GM18508 (cell line): ENCODE measurements around the gene TMEM87A.

Source experiments
- ATAC-seq: cut with Tn5 transposase; IDR thresholded peaks from one replicate; pipeline ENCODE4 v1.9.1; 2021; ENCODE audit warnings: moderate number of reproducible peaks; ENCODE audit not compliant: insufficient read depth, unreplicated experiment

Gene TMEM87A

DNA sequence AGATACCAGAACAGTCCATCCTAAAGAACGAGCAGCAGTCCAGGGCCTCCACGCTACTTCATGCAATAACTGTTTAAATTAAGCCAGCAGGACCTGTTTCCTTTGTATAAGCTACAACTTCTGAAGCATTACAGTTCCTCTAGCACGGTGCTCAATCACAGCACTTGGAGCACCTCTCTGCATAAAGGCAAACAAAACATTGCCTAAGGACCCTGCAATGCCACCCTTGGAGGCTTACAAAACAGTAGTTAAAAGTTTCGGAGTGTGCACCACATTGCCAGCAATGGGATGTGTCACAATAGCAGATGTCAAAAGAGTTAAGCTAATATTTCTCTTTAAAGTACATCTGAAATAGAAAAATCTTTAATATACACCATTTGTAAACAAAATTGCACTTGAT is 62.5 kb downstream of the TMEM87A start:
- no peak for ATAC-seq

GRCh38 chr15:42207674-42208579 is 65.3 kb downstream of the TMEM87A start, which contains the start of gene VPS39:
TSS of gene VPS39 (minus strand) at chr15:42208304. CDS start at chr15:42208153, 151 bp downstream.
- no peak for ATAC-seq

GRCh38 chr15:42206406-42206805 is 66.8 kb downstream of the TMEM87A start:
- ATAC-seq = no peak

GRCh38 chr15:42203891-42204290 is 69.3 kb downstream of the TMEM87A start:
- ATAC-seq = no peak

- no peak for ATAC-seq
Observed at GRCh38 chr15:42202653-42203052, 70.6 kb downstream of the TMEM87A start.

- ATAC-seq = no peak
Observed at GRCh38 chr15:42201801-42202200, 71.4 kb downstream of the TMEM87A start.

DNA sequence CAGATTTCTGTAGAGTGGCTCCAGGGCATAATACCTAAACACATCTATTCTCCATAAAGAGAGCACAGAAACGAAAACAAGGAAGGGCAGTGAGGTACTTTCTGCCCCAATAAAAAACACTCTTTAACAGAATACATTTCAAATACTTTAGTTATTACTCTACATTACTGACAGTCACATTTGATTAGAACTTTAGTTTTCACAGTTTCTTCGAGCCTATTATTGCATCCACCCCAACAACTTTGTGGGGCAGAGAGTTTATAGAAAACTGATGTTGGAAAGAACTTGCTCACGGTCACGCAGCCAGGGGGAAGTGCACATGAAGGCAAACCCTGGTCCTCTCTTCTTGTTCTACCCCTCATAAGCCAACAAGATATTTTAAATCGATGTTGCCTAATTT is 74.1 kb downstream of the TMEM87A start:
- ATAC-seq = no peak

DNA sequence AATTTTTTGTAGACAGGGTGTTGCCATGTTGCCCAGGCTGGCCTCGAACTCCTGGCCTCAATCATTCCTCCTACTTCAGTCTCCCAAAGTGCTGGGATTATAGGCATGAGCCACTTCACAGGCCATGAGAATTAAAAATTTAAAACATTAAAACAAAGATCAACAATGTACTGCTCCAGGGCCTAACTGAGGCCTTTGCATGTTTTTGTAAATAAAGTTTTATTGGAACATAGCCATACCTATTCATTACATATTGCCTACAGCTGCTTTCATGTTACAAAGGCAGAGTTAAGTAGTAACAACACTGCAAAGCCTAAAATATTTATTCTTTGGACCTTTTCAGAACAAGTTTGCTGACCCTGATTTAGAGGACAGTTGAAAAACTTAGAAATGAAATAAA is 74.7 kb downstream of the TMEM87A start:
- no peak for ATAC-seq

DNA sequence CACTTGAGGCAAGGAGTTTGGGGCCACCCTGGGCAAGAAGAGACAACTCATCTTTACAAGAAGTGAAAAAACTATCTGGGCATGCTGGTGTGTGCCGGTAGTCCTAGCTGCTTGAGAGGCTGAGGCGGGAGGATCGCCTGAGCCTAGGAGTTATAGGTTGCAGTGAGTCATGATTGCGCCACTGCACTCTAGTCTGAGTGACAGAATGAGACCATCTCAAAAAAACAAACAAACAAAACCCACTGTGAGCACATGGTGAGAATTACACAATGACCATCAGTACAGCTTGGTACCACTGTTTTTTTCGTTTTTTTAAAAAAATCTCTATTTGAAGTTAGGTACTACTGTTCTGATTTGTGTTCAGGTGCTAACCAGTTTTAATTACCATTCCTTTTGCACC is 78.7 kb downstream of the TMEM87A start:
- ATAC-seq = no peak

GRCh38 chr15:42193383-42193782 is 79.8 kb downstream of the TMEM87A start:
- no peak for ATAC-seq

DNA sequence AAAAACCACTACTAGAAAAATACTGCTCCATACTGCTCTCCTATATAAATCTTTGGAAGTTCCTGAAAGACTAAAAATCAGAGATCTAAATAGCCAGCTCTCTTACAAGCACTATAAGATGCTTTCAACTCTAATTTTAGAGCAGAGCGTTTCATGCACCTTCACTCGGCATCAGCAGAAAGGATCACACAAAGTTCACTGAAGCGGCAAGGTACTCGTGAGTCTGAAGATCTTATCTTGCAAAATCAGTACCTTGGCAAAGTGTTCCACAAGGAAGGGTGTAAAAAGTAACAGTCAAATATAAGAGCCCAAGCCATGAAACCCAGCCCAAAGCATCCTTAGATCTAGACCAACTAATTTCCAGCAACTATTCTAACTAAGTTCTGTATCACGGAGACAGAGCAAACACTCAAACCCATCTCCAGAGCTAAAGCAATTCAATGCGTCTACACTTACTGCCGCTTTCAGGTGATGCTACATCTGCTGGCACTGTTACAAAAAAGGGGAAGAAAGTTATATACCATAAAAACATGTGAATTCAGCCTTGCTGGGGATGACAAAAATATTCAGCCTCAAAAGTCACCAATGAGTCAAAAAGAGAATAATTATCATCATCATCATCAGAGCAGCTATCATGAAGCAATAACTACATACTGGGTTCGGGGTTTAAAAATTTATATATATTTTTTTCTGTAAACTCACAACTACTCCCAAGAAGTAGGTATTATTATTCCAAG is 81.5 kb downstream of the TMEM87A start:
- ATAC-seq = no peak

DNA sequence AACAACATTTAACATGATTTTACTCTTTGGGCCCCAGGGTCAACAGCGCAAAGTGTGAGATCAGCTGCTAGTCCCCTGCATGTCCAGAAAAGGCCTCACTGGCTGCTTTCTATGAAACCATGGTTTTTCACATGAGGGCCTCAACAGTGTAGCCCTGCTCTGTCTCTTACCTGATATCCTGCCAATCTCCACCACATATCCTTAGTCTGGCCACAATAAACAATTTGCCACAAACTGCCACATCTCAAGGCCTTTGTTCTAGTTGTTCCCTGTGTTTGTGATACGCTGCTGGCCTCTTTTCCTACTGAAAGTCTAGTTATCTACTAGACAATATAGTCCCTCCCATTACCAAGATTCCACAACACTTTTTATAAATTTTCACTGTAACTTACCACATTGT is 82.9 kb downstream of the TMEM87A start:
- no peak for ATAC-seq

DNA sequence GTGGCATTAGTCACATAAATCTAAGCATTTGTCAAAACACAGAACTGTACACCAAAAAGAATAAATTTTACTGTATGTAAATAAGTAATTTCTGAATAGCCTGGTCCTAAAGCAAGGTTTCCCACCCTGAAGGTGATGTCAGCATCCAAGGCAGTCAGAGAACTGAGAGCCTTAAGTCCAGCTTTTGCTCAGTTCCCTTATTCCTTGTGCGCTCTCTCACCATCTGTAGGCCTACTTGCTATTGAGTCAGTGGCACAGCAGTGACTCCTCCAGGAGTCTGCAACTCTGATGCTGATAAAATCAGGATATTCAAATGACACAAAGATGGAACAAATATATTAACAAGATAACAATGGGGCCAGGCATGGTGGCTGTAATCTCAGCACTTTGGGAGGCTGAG is 87.4 kb downstream of the TMEM87A start:
- no peak for ATAC-seq

DNA sequence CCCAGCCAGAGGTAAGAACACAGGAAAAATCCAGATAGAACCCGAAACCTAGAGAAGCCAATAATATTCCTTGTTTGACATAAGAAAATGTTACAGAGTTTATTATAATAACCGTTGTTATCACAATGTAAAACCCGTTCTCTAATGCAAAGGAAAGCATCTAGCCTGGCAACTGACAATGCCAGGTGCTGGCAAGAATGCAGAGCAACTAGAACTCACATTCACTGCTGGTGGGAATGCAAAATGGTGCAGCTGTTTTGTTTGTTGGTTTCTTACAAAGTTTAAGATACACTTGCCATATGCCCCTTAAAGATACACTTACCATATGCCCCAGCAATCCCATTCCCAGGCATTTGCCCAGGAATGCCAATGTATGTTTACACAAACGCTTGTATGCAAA is 88.5 kb downstream of the TMEM87A start:
- no peak for ATAC-seq

GRCh38 chr15:42184296-42184695 is 88.9 kb downstream of the TMEM87A start:
- no peak for ATAC-seq

DNA sequence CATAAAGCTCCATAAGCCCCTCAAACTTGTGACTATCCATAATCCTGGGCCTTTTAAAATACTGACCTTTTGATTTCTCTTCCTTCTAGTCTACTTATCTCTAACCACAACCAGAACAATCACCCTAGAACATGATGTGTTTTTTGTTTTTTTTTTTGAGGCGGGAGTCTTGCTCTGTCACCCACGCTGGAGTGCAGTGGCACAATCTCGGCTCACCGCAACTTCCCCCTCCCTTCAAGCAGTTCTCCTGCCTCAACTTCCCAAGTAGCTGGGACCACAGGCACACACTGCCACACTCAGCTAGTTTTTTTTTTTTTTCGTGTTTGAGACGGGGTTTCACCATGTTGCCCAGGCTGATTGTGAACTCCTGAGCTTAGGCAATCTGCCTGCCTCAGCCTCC is 90.3 kb downstream of the TMEM87A start:
- ATAC-seq = no peak

GRCh38 chr15:42182328-42182886 is 90.8 kb downstream of the TMEM87A start:
- no peak for ATAC-seq

GRCh38 chr15:42178056-42178455 is 95.2 kb downstream of the TMEM87A start:
- no peak for ATAC-seq

GRCh38 chr15:42175671-42176070 is 97.6 kb downstream of the TMEM87A start:
- ATAC-seq = no peak

DNA sequence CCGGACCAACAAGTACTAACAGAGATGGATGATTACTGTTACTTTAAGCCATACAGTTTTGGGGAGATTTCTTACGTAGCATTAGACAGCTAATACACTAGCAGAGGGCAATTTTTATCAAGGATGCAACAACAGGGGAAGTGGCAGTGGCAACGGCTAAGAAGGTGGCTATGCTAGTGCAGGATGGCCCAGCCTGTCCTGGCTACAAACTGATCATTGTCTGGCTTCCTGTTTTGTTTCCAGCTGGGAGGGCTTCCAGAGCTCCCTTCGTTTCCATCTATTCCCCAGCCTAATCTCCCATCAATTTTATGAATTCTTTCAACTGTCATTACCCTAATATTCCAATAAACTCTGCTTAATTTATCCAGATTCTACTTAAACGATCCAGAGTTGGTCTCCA is 100.8 kb downstream of the TMEM87A start:
- no peak for ATAC-seq

DNA sequence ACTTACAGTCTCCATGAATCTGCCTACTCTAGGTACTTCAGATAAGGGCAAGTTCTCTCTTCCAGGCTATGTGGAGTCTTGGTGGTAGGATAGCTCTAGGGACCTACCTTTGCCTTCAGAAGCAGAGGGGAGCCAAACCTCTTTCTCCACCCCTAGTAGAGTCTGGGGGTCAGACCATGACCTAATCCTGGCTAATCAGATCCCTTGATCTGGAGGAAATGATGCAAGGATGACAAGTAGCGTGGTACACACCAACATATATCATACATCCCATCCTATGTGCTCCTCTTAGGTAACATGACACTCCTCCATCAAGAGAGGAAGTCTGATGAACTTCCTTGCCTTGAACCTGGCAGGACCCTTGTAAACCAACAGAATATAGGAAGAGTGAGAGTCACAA is 101.4 kb downstream of the TMEM87A start:
- no peak for ATAC-seq
